ENCODE measurements around the gene VPS37B. TPM values are rescaled to one million over a fixed set of nuclear protein-coding genes. Genes with fewer than 3 reads are reported as not detected.
A peak's percentile ranks its signal among the peaks of the same experiment; 100 is the strongest.

Gene VPS37B
- total RNA-seq, 6 experiments from 2014 or later, result 5.2 to 6.7 (median 6.0) TPM

GRCh38 chr12:122866379-122866778, 29.5 kb downstream of the VPS37B start:
- ATAC-seq (peak; percentile 42 to 67 (median 51)), DNase-seq (peak; percentile 92 to 96 (median 94))
- Histone ChIP-seq H3K36me3 (peaks cover 0 to 10% (median 0%) of the 10 kb centered on the region in 4 donors), H3K9me3 (no peaks in the 10 kb centered on the region), H3K4me3 (peak overlapping the region in 2 of 3 donors; percentile 19 to 36), H3K4me1 (peaks cover 0 to 88% (median 41%) of the 10 kb centered on the region in 4 donors), H3K27me3 (no peaks in the 10 kb centered on the region), H3K27ac (peak overlapping the region; percentile 50 to 87 (median 87))
- TF ChIP-seq POLR2A (IDR thresholded peaks at IDR 0.05) (no peak), CTCF (IDR thresholded peaks at IDR 0.05) (no peak)
- WGBS (ENCODE audit: insufficient coverage, low coverage, low lambda C conversion rate, missing lambda C conversion rate), result 43% methylated on average over 17 of the region's 17 CpGs
- intact Hi-C loops (cut with DNase I), result no loop called here

GRCh38 chr12:122865268-122866231, 30.4 kb downstream of the VPS37B start:
- 29% methylated on average over 18 of the region's 43 CpGs for WGBS (ENCODE audit: insufficient coverage, low coverage, low lambda C conversion rate, missing lambda C conversion rate)

GRCh38 chr12:122864894-122865253, 31.1 kb downstream of the VPS37B start:
- 0% methylated on average over 1 of the region's 5 CpGs for WGBS (ENCODE audit: insufficient coverage, low coverage, low lambda C conversion rate, missing lambda C conversion rate)
- DNase-seq (peak in 1 of 3 donors; percentile 47), ATAC-seq (no peak)
- H3K4me3 ChIP-seq, result no peak overlapping the region
- peaks cover 0 to 87% (median 39%) of the 10 kb centered on the region in 4 donors for H3K4me1 ChIP-seq
- no peaks in the 10 kb centered on the region for H3K9me3 ChIP-seq
- peak overlapping the region in 2 of 3 donors; percentile 87 for H3K27ac ChIP-seq
- H3K27me3 ChIP-seq, result no peaks in the 10 kb centered on the region
- intact Hi-C loops (cut with DNase I), result no loop called here
- peaks cover 0 to 10% (median 0%) of the 10 kb centered on the region in 4 donors for H3K36me3 ChIP-seq
- TF ChIP-seq POLR2A (IDR thresholded peaks at IDR 0.05), result no peak

More at GRCh38 chr12:122865268-122866231, 30.4 kb downstream of the VPS37B start:
- intact Hi-C loops (cut with DNase I), result no loop called here
- TF ChIP-seq POLR2A (IDR thresholded peaks at IDR 0.05), result no peak
- TF ChIP-seq CTCF (IDR thresholded peaks at IDR 0.05), result peak; percentile 46 to 71 (median 58)
- Histone ChIP-seq H3K36me3 (peaks cover 0 to 10% (median 0%) of the 10 kb centered on the region in 4 donors), H3K27ac (peak overlapping the region; percentile 50 to 87 (median 87)), H3K27me3 (no peaks in the 10 kb centered on the region), H3K4me1 (peaks cover 0 to 88% (median 41%) of the 10 kb centered on the region in 4 donors), H3K4me3 (peak overlapping the region in 2 of 3 donors; percentile 19 to 36), H3K9me3 (no peaks in the 10 kb centered on the region)
- peak; percentile 81 to 96 (median 96) for DNase-seq
- peak; percentile 52 to 66 (median 58) for ATAC-seq

GRCh38 chr12:122862872-122863701, 32.8 kb downstream of the VPS37B start:
- WGBS (ENCODE audit: insufficient coverage, low coverage, low lambda C conversion rate, missing lambda C conversion rate), result no CpG with 5 or more reads among the region's 12 CpGs
- DNase-seq, result peak; percentile 81 to 92 (median 92)
- TF ChIP-seq POLR2A (IDR thresholded peaks at IDR 0.05) (peak; percentile 21), CTCF (IDR thresholded peaks at IDR 0.05) (no peak)
- ATAC-seq, result peak; percentile 40 to 58 (median 46)
- Histone ChIP-seq H3K36me3 (peaks cover 0 to 5% (median 0%) of the 10 kb centered on the region in 4 donors), H3K27ac (peak overlapping the region in 2 of 3 donors; percentile 68 to 81), H3K4me3 (no peak overlapping the region), H3K27me3 (no peaks in the 10 kb centered on the region), H3K4me1 (peaks cover 0 to 72% (median 30%) of the 10 kb centered on the region in 4 donors), H3K9me3 (no peaks in the 10 kb centered on the region)
- intact Hi-C loops (cut with DNase I), result no loop called here

All from right lobe of liver (tissue), 6 donors.